GM18517 (cell line): ENCODE results near the gene RELCH.

Experiments used
- ATAC-seq: cut with Tn5 transposase; IDR thresholded peaks from one replicate; pipeline ENCODE4 v1.9.1; 2021; ENCODE audit warnings: mild to moderate bottlenecking, moderate library complexity; ENCODE audit not compliant: unreplicated experiment

RELCH gene

GRCh38 chr18:62250475-62250874, 63.4 kb downstream of the RELCH start:
- no peak for ATAC-seq

- no peak for ATAC-seq
Measured at GRCh38 chr18:62258093-62258492, 71.0 kb downstream of the RELCH start.

DNA sequence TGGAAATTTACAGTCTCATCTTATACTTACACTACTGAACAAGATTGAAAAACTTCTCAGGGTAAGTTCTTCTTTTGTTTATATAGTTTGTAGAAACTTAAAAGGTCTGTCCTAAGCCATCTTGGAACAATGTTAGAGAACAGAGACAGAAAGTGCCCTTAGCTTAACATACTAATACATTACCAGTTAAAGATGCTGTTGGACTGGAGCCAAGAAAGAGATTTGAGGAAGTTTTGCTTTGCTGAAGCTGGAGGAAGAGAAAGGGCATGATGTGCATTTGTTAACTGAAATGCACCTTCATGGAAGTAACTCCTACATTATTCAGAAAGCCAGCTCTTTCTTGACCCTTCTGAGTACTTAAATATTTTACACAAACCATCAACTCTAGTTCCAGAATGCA, 71.6 kb downstream of the RELCH start:
- no peak for ATAC-seq

DNA sequence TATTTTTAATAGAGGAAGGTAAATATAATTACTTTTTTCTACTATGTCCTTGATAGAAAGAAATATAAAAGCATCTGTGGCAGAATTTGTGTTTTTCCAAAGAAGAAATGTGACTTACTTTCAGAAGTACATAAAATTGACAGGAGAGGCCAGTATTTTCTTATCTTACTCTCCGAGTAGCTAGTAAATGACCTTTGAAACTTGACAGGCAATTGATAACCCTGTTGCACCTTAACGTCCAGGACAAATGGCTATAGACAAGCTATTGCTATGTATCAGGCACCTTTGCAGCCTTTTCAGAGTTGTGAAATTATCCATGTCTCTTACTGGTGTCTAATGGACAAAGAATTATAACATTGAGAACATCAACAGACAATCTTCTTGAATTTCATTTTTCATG, 75.0 kb downstream of the RELCH start:
- no peak for ATAC-seq

DNA sequence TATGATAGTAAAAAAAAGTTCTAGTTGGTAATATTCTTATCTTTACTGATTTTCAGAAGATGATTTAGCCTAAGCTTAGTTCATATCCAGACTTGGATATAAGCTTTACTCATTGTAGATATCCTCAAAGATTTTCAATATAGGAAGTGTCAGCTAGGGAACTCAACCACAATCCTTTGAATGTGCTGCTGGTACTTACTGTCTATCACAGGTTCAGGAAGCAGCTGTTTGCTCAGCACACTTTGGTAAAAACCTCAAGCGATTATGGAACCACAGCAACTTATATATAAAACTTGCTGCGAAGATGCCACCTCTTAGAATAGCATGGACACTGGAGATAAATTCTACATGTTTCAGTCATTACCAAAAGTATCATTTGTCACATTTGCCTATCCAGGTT, 77.9 kb downstream of the RELCH start:
- ATAC-seq = no peak

DNA sequence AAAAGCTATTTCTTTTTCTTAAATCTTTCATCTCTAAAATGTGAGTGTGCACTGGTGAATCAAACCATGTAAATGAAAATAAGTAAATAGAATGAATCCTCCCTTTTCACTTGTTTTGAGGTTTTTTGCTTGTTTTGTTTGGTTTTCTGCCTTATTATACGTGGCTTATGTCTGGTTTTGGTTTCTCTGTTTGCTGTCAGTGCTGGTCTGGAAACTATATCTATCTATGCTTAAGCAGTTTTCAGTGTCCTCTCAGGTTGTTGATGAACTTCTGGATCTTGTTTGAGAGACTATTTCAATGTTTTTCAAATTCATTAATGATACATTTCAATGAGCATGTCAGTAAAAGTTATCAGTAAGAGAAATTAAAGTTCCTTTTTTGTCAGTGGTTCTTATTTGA, 90.0 kb downstream of the RELCH start:
- ATAC-seq = no peak

DNA sequence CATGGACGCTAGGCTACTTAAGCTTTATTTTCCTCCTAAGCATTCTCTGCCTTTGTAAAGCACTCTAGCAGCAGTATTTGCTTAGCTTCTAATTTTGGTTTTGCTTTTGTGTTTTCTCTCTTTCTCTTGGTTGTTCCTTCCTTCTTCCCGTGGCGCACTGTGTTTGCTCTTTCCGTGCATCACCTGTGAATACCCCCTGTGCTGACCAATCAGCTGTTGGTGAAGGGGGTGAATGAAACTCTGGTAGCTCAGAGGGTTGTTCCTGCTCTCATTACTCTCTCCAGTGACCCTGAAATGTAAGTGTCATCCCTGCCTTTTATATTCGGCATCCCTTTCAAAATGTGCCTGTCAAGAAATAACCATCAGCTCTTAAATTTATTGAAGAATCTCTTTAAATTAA, 92.5 kb downstream of the RELCH start:
- ATAC-seq = no peak

GRCh38 chr18:62280058-62280457, 93.0 kb downstream of the RELCH start:
- ATAC-seq = no peak

GRCh38 chr18:62280786-62281185, 93.7 kb downstream of the RELCH start:
- no peak for ATAC-seq

DNA sequence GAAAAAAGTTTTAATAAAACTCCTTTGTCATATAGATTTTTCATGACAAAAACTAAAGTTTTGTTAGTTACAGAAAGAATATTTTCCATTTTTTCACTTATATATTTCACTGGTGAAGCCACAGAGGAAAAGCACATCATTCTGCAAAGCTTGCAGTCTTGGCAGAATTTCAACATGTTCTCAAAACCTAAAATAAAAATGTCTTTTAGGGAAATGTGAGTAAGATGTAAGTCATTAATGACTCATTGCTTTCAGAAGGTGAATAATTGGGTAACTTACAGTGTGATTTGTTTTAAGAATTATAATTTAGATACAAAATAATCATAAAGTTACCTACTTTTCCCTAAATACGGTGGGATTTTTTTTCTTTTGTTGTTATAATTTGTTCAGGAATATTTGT, 94.6 kb downstream of the RELCH start:
- ATAC-seq = no peak

DNA sequence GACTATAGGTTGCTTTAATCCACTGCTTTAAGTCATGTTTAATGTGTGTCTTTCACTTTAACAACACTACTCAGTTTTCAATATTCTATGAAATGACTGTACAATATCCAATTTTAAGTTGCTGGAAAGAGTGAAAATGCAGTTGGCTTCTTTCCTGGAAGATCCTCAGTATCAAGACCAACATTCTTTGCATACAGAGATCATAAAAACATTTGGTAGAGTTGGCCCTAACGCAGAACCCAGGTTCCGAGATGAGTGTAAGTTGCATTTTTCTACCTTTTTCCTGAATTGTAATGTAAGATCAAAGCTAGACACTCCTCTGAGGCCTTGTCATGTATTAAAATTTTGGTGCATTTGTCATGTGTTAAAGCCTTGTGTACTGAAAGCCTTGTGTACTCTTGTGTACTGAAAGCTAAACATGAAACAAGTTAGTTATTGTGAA, 95.2 kb downstream of the RELCH start:
- ATAC-seq = no peak

DNA sequence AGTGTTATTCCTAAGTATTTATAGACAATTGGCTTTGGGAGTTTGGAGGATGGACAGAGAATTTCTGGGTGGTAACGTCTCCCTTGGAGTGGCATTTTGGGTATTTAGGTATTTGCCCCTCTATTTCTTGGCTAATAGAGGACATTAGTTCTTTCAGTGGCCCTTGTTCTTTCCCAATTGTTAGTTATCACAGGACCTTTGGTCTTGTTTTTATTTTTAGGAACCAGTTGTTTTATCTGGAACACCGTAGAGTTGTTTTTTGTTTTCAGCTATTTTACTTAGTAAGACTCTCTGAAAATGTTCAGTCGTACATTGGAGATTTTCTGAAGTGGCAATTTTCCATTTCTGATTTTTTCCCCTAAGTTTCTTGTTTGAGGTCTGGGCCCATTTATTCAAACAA, 97.6 kb downstream of the RELCH start:
- no peak for ATAC-seq

- no peak for ATAC-seq
Measured at GRCh38 chr18:62285281-62285680, 98.2 kb downstream of the RELCH start.

GRCh38 chr18:62287781-62288664, 101.0 kb downstream of the RELCH start:
- peak; percentile 35 for ATAC-seq

DNA sequence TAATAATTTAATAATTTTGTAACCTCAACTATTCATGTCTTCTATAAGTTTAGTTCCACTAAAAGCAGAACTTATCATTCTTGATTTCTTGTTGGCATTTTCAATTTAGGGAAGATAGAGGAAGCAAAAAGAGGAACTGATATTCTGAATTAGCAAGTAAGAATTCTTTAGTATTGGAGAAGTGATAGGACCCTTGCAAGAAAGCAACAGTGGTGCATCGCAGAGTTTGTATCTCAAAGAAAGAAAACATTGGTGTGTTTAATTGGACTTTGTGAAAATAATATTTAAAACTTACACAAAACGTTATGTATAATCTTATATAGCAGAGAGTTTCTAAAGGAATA, 101.6 kb downstream of the RELCH start:
- ATAC-seq = peak; percentile 58

DNA sequence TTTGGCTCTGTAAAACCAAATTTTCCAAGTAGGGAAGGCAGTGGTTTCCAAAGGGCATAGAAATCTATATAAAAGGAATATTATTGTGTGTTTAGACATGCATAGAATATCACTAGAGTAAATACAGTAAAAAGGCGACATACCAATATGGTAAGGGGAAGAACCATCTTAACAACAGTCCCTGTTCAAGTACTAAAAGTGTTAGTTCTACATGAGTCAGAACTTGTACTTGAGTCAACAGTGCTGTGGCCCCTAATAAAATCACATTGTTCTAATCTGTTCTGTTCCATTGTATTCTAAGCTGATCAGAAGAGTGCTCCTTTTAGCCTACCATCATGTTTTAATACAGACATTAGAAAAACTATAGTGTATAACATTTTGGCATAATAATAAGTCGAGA, 102.0 kb downstream of the RELCH start:
- ATAC-seq = peak; percentile 48

DNA sequence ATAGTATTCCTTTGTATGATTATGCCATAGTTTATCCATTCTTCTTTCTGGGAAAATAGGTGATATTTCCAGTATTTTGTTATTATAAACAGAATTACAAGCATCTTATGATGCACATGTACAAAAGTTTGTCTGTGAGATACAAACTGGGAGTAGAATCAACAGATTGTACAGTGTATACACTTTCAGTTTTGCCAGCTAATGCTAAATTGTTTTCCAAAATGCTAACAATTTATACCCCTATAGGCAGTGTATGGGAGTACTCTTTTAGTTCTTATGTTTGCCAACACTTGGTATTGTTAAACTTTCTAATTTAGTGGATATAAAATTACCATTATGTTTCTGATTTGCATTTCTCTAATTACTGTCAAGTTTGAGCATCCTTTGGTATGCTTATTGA, 107.0 kb downstream of the RELCH start:
- no peak for ATAC-seq

- ATAC-seq = no peak
Measured at GRCh38 chr18:62300359-62300963, 113.4 kb downstream of the RELCH start.

GRCh38 chr18:62301322-62301721, 114.3 kb downstream of the RELCH start:
- no peak for ATAC-seq

- no peak for ATAC-seq
Measured at GRCh38 chr18:62312851-62313250, 125.8 kb downstream of the RELCH start.

- no peak for ATAC-seq
Measured at GRCh38 chr18:62318228-62319180, 131.4 kb downstream of the RELCH start.
